HEK293 (cell line): ENCODE data around the gene NACA2.

Experiments used
- CTCF ChIA-PET: fragments of 350-600 bp; formaldehyde crosslinking; extraction: SDS; loops from one replicate; lab custom pipeline; 2021; ENCODE audit warnings: antibody characterized with exemption; lab: Yijun Ruan, JAX
- POLR2A ChIA-PET: fragments of 300-600 bp; formaldehyde crosslinking; extraction: SDS; loops from one replicate; lab custom pipeline; 2020; ENCODE audit warnings: antibody characterized with exemption, inconsistent platforms; lab: Yijun Ruan, JAX
- H3K27ac ChIP-seq: fragments of 200-500 bp; sonication (Bioruptor generic); 2 replicates; pipeline ENCODE4 v1.5.1; 2014; ENCODE audit warnings: low read depth, low read length, control low read depth, inconsistent platforms; ENCODE audit errors: extremely low read depth
- H3K36me3 ChIP-seq, 2 experiments: fragments of 200-500 bp in 1 of 2; sonication (Bioruptor generic) in 1 of 2; 1 replicate in 1 of 2; 2 replicates in 1 of 2; pipeline ENCODE4 v1.5.1; 2014 to 2017; ENCODE audit warnings: inconsistent platforms in 2 of 2, low read length in 2 of 2; ENCODE audit not compliant: control insufficient read depth in 2 of 2, insufficient read depth in 1 of 2
- H3K4me1 ChIP-seq: fragments of 200-500 bp; sonication (Bioruptor generic); 2 replicates; pipeline ENCODE4 v1.5.1; 2014; ENCODE audit warnings: mild to moderate bottlenecking, low read length, inconsistent platforms; ENCODE audit not compliant: control insufficient read depth, insufficient read depth
- H3K4me3 ChIP-seq: 2 replicates; pipeline ENCODE4 v1.5.1; 2011; ENCODE audit warnings: low read depth, mild to moderate bottlenecking, control low read depth, low read length, moderate library complexity
- H3K9me3 ChIP-seq: fragments of 200-500 bp; sonication (Bioruptor generic); 2 replicates; pipeline ENCODE4 v1.5.1; 2014; ENCODE audit warnings: low read depth, low read length, inconsistent platforms; ENCODE audit not compliant: control insufficient read depth, insufficient read depth
- BCL11A ChIP-seq: fragments of 450-650 bp; formaldehyde crosslinking; IDR thresholded peaks from 2 replicates; pipeline ENCODE4 v1.5.1; 2016; ENCODE audit warnings: low read depth, missing biosample characterization, missing genetic modification characterization
- EGR2 ChIP-seq: fragments of 450-650 bp; formaldehyde crosslinking; IDR thresholded peaks from 2 replicates; pipeline ENCODE4 v1.5.1; 2016; ENCODE audit warnings: low read depth, missing biosample characterization, missing genetic modification characterization
- HOXD13 ChIP-seq: sonication (generic); formaldehyde crosslinking; IDR thresholded peaks from 2 replicates; pipeline ENCODE4 v1.8.0; 2022; ENCODE audit warnings: missing genetic modification reagents, borderline replicate concordance
- INSM2 ChIP-seq: fragments of 450-650 bp; formaldehyde crosslinking; IDR thresholded peaks from 2 replicates; pipeline ENCODE4 v1.5.1; 2016; ENCODE audit warnings: missing biosample characterization, missing genetic modification characterization
- SCRT2 ChIP-seq: fragments of 450-650 bp; formaldehyde crosslinking; IDR thresholded peaks from 2 replicates; pipeline ENCODE4 v1.5.1; 2016; ENCODE audit warnings: missing biosample characterization, missing genetic modification characterization
- TRIM28 ChIP-seq: IDR thresholded peaks from 2 replicates; pipeline ENCODE4 v1.6.1; 2011; ENCODE audit warnings: low read length, control low read depth, borderline replicate concordance
- ZNF138 ChIP-seq: fragments of 450-650 bp; formaldehyde crosslinking; IDR thresholded peaks from 2 replicates; pipeline ENCODE4 v1.5.1; 2016; ENCODE audit warnings: missing biosample characterization, missing genetic modification characterization, borderline replicate concordance
- ZNF155 ChIP-seq: fragments of 450-650 bp; formaldehyde crosslinking; IDR thresholded peaks from 2 replicates; pipeline ENCODE4 v1.5.1; 2016; ENCODE audit warnings: missing biosample characterization, missing genetic modification characterization
- ZNF214 ChIP-seq: fragments of 450-650 bp; formaldehyde crosslinking; IDR thresholded peaks from 2 replicates; pipeline ENCODE4 v1.5.1; 2017; ENCODE audit warnings: missing biosample characterization, mild to moderate bottlenecking, missing genetic modification characterization, borderline replicate concordance
- ZNF223 ChIP-seq: fragments of 450-650 bp; formaldehyde crosslinking; IDR thresholded peaks from 2 replicates; pipeline ENCODE4 v1.5.1; 2016; ENCODE audit warnings: missing biosample characterization, missing genetic modification characterization
- ZNF416 ChIP-seq: fragments of 450-650 bp; formaldehyde crosslinking; IDR thresholded peaks from 2 replicates; pipeline ENCODE4 v1.5.1; 2016; ENCODE audit warnings: missing biosample characterization, missing genetic modification characterization
- ZNF48 ChIP-seq: fragments of 450-650 bp; formaldehyde crosslinking; IDR thresholded peaks from 2 replicates; pipeline ENCODE4 v1.5.1; 2016; ENCODE audit warnings: missing biosample characterization, missing genetic modification characterization
- ZNF596 ChIP-seq: fragments of 450-650 bp; IDR thresholded peaks from 2 replicates; pipeline ENCODE4 v1.5.0; 2018; ENCODE audit warnings: missing biosample characterization, mild to moderate bottlenecking, missing genetic modification characterization, moderate library complexity
- ZNF621 ChIP-seq: fragments of 450-650 bp; formaldehyde crosslinking; IDR thresholded peaks from 2 replicates; pipeline ENCODE4 v1.5.1; 2017; ENCODE audit warnings: missing biosample characterization, missing genetic modification characterization
- ZNF654 ChIP-seq: fragments of 450-650 bp; formaldehyde crosslinking; IDR thresholded peaks from 2 replicates; pipeline ENCODE4 v1.5.1; 2016; ENCODE audit warnings: low read depth, missing biosample characterization, missing genetic modification characterization
- ZSCAN4 ChIP-seq: fragments of 450-650 bp; formaldehyde crosslinking; IDR thresholded peaks from 2 replicates; pipeline ENCODE4 v1.5.1; 2017; ENCODE audit warnings: missing biosample characterization, missing genetic modification characterization
- ZSCAN5A ChIP-seq: fragments of 450-650 bp; formaldehyde crosslinking; IDR thresholded peaks from 2 replicates; pipeline ENCODE4 v1.5.1; 2016; ENCODE audit warnings: missing biosample characterization, missing genetic modification characterization
- TF ChIP-seq, protein P1 (sequence below): fragments of 450-650 bp; formaldehyde crosslinking; IDR thresholded peaks from 2 replicates; pipeline ENCODE4 v1.5.1; 2017; ENCODE audit warnings: missing biosample characterization, missing genetic modification characterization
- TF ChIP-seq, protein P2 (sequence below): sonication (generic); formaldehyde crosslinking; IDR thresholded peaks from 2 replicates; pipeline ENCODE4 v1.8.1; 2022; ENCODE audit warnings: mild to moderate bottlenecking, moderate library complexity, missing genetic modification reagents

Gene NACA2

GRCh38 chr17:61589990-61590389 lies 1.0 kb downstream of the NACA2 start:
- CTCF ChIA-PET = interaction anchor here (0.6 to 4.2 kb wide), 5 partner anchors 11 to 522 kb away, joined by 3 to 17 read pairs (median 4); no protein-coding TSS in a partner anchor
- POLR2A ChIA-PET = no interaction called here
- Histone ChIP-seq H3K36me3 (no peaks in the 10 kb centered on the region), H3K27ac (no peak overlapping the region), H3K4me3 (no peak overlapping the region), H3K4me1 (no peaks in the 10 kb centered on the region), H3K9me3 (no peaks in the 10 kb centered on the region)
- no peak for TF ChIP-seq ZNF214 (tag by site-specific recombination)
- no peak for TF ChIP-seq SCRT2 (tag by site-specific recombination)
- TF ChIP-seq ZNF155 (tag by site-specific recombination) = no peak
- TF ChIP-seq ZNF596 = no peak
- TF ChIP-seq, protein P1, sequence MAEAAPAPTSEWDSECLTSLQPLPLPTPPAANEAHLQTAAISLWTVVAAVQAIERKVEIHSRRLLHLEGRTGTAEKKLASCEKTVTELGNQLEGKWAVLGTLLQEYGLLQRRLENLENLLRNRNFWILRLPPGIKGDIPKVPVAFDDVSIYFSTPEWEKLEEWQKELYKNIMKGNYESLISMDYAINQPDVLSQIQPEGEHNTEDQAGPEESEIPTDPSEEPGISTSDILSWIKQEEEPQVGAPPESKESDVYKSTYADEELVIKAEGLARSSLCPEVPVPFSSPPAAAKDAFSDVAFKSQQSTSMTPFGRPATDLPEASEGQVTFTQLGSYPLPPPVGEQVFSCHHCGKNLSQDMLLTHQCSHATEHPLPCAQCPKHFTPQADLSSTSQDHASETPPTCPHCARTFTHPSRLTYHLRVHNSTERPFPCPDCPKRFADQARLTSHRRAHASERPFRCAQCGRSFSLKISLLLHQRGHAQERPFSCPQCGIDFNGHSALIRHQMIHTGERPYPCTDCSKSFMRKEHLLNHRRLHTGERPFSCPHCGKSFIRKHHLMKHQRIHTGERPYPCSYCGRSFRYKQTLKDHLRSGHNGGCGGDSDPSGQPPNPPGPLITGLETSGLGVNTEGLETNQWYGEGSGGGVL = no peak
- no peak for TF ChIP-seq HOXD13 (CRISPR knock-in tag)
- no peak for TF ChIP-seq ZNF654
- no peak for TF ChIP-seq EGR2
- TF ChIP-seq ZSCAN4 = no peak
- no peak for TF ChIP-seq INSM2
- no peak for TF ChIP-seq TRIM28
- TF ChIP-seq ZNF48 (tag by site-specific recombination) = no peak
- no peak for TF ChIP-seq ZNF416 (tag by site-specific recombination)
- TF ChIP-seq, protein P2, sequence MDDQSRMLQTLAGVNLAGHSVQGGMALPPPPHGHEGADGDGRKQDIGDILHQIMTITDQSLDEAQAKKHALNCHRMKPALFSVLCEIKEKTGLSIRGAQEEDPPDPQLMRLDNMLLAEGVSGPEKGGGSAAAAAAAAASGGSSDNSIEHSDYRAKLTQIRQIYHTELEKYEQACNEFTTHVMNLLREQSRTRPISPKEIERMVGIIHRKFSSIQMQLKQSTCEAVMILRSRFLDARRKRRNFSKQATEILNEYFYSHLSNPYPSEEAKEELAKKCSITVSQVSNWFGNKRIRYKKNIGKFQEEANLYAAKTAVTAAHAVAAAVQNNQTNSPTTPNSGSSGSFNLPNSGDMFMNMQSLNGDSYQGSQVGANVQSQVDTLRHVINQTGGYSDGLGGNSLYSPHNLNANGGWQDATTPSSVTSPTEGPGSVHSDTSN (CRISPR knock-in tag) = no peak
- no peak for TF ChIP-seq ZNF223 (tag by site-specific recombination)
- no peak for TF ChIP-seq ZSCAN5A (tag by site-specific recombination)
- TF ChIP-seq BCL11A (tag by site-specific recombination) = no peak
- TF ChIP-seq ZNF621 (tag by site-specific recombination) = no peak
- TF ChIP-seq ZNF138 (tag by site-specific recombination) = no peak
